PC-9 (cell line): ENCODE results near the gene REXO5. TPM values are rescaled to one million over a fixed set of nuclear protein-coding genes. Genes with fewer than 3 reads are reported as not detected.

ENCODE experiments used
- BruUV-seq: library from RNA; stranded (reverse); fragments of 400-500 nt; replicated peaks from 2 replicates; lab custom pipeline; 2021; lab: Mats Ljungman, UMichigan
- CTCF ChIA-PET: fragments of 300-600 bp; sonication (Branson Sonifier 250); formaldehyde crosslinking; loops from one replicate; lab custom pipeline; 2022; ENCODE audit warnings: antibody characterized with exemption; lab: Charles Lee
- POLR2A ChIA-PET: fragments of 300-600 bp; sonication (Branson Sonifier 250); formaldehyde crosslinking; loops from one replicate; lab custom pipeline; 2022; ENCODE audit warnings: antibody characterized with exemption; ENCODE audit not compliant: unreplicated experiment; lab: Charles Lee
- DNase-seq, 2 experiments: peaks; one replicate each; pipeline versions ENCODE4 v3.0.0 to v3.0.0-alpha.2; 2015 to 2022; ENCODE audit warnings: mixed read lengths in 1 of 2
- H2AFZ ChIP-seq: fragments of 200-600 bp; sonication (generic); 2 replicates; pipeline ENCODE4 v1.8.1; 2017; ENCODE audit warnings: antibody characterized with exemption
- H3F3A ChIP-seq: fragments of 200-600 bp; sonication (generic); 2 replicates; pipeline ENCODE4 v1.8.1; 2017; ENCODE audit warnings: antibody characterized with exemption, mild to moderate bottlenecking, low read depth; ENCODE audit not compliant: insufficient read depth
- H3K27ac ChIP-seq: fragments of 200-600 bp; sonication (generic); 2 replicates; pipeline ENCODE4 v1.6.1; 2016; ENCODE audit warnings: mixed run types
- H3K27me3 ChIP-seq: fragments of 200-600 bp; sonication (generic); 2 replicates; pipeline ENCODE4 v1.6.1; 2016; ENCODE audit warnings: low read depth, mixed run types; ENCODE audit not compliant: insufficient read depth
- H3K36me3 ChIP-seq: fragments of 200-600 bp; sonication (generic); 2 replicates; pipeline ENCODE4 v1.6.1; 2016; ENCODE audit warnings: low read depth, mixed run types
- H3K4me1 ChIP-seq: fragments of 200-600 bp; sonication (generic); replicated peaks from 2 replicates; pipeline ENCODE4 v1.6.1; 2016; ENCODE audit warnings: mixed run types; ENCODE audit not compliant: insufficient read depth
- H3K4me2 ChIP-seq: fragments of 200-600 bp; sonication (generic); 2 replicates; pipeline ENCODE4 v1.6.1; 2017; ENCODE audit warnings: mixed run types
- H3K4me3 ChIP-seq: fragments of 200-600 bp; sonication (generic); 2 replicates; pipeline ENCODE4 v1.6.1; 2016; ENCODE audit warnings: mixed run types
- H3K79me2 ChIP-seq: fragments of 200-600 bp; sonication (generic); 2 replicates; pipeline ENCODE4 v1.6.1; 2017; ENCODE audit warnings: low read depth, mixed run types
- H3K9me2 ChIP-seq: fragments of 200-600 bp; sonication (generic); 2 replicates; pipeline ENCODE4 v1.8.1; 2017; ENCODE audit warnings: mild to moderate bottlenecking; ENCODE audit not compliant: insufficient read depth
- H3K9me3 ChIP-seq: fragments of 200-600 bp; sonication (generic); 2 replicates; pipeline ENCODE4 v1.8.1; 2016; ENCODE audit warnings: low read depth; ENCODE audit not compliant: insufficient read depth
- H4K20me1 ChIP-seq: fragments of 200-600 bp; sonication (generic); 2 replicates; pipeline ENCODE4 v1.8.1; 2017; ENCODE audit not compliant: insufficient read depth
- CTCF ChIP-seq: fragments of 200-600 bp; sonication (generic); conservative IDR thresholded peaks from 2 replicates; pipeline ENCODE4 v1.6.1; 2017; ENCODE audit warnings: mixed run types, antibody characterized with exemption, mild to moderate bottlenecking, moderate library complexity
- EZH2 ChIP-seq: fragments of 200-600 bp; sonication (generic); IDR thresholded peaks from 2 replicates; pipeline ENCODE4 v1.8.0; 2017; ENCODE audit warnings: antibody characterized with exemption, low read depth
- intact Hi-C: fragments of 100-400 bp; cut with micrococcal nuclease; formaldehyde crosslinking; loops from one replicate; pipeline ENCODE4 v1.10.0; 2022; ENCODE audit not compliant: unreplicated experiment
- total RNA-seq: library from RNA; stranded (reverse); gene quantifications from 2 replicates; pipeline ENCODE4 v1.2.3, GENCODE V29; 2021

REXO5 gene
- total RNA-seq, 1 experiment from 2014 or later: 13.2 TPM

DNA sequence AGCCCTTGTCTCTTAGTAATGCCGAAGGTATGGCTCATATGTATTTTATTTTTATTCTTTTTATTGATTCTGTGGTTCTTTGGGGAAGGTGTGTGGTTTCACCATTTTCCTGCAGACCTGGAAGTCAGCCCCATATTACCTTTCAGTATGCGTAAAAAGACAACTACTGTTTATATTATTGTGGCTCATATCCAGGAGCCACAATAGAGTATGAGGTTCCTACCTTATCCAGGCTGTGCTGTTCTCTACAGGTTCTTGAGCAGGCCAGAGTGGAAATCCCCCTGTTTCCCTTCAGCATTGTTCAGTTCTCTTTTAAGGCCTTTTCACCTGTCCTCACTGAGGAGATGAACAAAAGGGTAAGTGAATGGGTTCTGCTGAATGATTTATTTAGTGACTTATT is 33.2 kb downstream of the REXO5 start:
- Histone ChIP-seq H3K79me2 (no peaks in the 10 kb centered on the region), H3K9me2 (no peaks in the 10 kb centered on the region), H3K4me3 (no peak overlapping the region), H3K36me3 (no peaks in the 10 kb centered on the region), H3K27me3 (no peaks in the 10 kb centered on the region), H3K9me3 (no peaks in the 10 kb centered on the region), H2AFZ (no peak overlapping the region), H3K27ac (no peak overlapping the region), H3K4me2 (no peak overlapping the region), H3K4me1 (no peaks in the 10 kb centered on the region), H3F3A (no peaks in the 10 kb centered on the region), H4K20me1 (no peaks in the 10 kb centered on the region)
- ChIA-PET POLR2A (no interaction called here), CTCF (no interaction called here)
- DNase-seq: no peak
- intact Hi-C loops: no loop called here
- BruUV-seq: no TSS peak
- no peak for TF ChIP-seq EZH2
- TF ChIP-seq CTCF: no peak

DNA sequence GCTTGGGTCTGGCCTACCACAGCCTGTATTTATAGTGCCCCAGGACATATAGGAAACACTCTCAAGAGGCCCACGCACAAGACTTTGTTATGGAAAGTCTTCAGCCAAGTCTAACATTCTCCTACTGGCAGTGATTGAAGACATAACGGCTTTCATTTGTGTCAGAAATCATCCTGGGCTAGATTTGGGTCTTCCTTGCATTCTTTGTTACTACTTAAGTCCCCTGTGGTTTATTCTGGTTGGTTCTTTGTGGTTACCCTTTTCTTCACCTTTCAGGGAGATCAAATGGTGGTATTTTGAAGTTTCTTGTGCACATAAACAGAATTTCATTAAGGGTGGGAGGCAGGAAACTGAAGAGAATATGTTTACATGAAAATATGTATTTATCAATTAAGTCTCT is 37.7 kb downstream of the REXO5 start:
- H3K36me3 ChIP-seq: no peaks in the 10 kb centered on the region
- H3K9me2 ChIP-seq: no peaks in the 10 kb centered on the region
- H2AFZ ChIP-seq: no peak overlapping the region
- no peak overlapping the region for H3K27ac ChIP-seq
- POLR2A ChIA-PET: no interaction called here
- no peaks in the 10 kb centered on the region for H4K20me1 ChIP-seq
- H3K9me3 ChIP-seq: no peaks in the 10 kb centered on the region
- no peak overlapping the region for H3K4me2 ChIP-seq
- H3K4me3 ChIP-seq: no peak overlapping the region
- no peaks in the 10 kb centered on the region for H3K79me2 ChIP-seq
- TF ChIP-seq CTCF: no peak
- no peak for TF ChIP-seq EZH2
- DNase-seq: no peak
- no TSS peak for BruUV-seq
- H3F3A ChIP-seq: no peaks in the 10 kb centered on the region
- H3K27me3 ChIP-seq: no peaks in the 10 kb centered on the region
- CTCF ChIA-PET: no interaction called here
- no peaks in the 10 kb centered on the region for H3K4me1 ChIP-seq
- intact Hi-C loops: no loop called here

DNA sequence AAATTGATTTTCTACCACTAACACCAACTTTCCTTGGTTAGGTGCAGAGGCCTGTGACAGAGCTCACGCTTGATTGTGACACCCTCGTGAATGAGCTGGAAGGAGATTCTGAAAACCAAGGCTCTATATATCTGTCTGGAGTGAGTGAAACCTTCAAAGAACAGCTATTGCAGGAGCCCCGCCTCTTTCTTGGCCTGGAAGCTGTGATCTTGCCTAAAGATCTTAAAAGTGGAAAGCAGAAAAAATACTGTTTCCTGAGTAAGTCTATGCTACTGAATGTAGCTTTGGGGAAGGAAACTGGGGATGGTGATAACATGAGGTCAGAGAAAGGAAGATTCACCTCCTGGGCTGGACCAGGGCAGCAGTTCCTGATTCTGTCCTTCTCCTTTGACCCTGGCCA is 38.3 kb downstream of the REXO5 start:
- POLR2A ChIA-PET: no interaction called here
- H3K36me3 ChIP-seq: no peaks in the 10 kb centered on the region

More for the DNA sequence above, 38.3 kb downstream of the REXO5 start:
- no peaks in the 10 kb centered on the region for H3K27me3 ChIP-seq
- no peak overlapping the region for H3K4me2 ChIP-seq
- CTCF ChIA-PET: no interaction called here
- TF ChIP-seq EZH2 (no peak), CTCF (no peak)
- no peak overlapping the region for H2AFZ ChIP-seq
- no peaks in the 10 kb centered on the region for H3F3A ChIP-seq
- no peaks in the 10 kb centered on the region for H3K4me1 ChIP-seq
- DNase-seq: no peak
- no peaks in the 10 kb centered on the region for H3K9me3 ChIP-seq
- no peaks in the 10 kb centered on the region for H3K79me2 ChIP-seq
- no peak overlapping the region for H3K4me3 ChIP-seq
- no peak overlapping the region for H3K27ac ChIP-seq
- H3K9me2 ChIP-seq: no peaks in the 10 kb centered on the region
- BruUV-seq: no TSS peak
- no peaks in the 10 kb centered on the region for H4K20me1 ChIP-seq
- intact Hi-C loops: no loop called here
